Immature natural killer cell (primary cell): ENCODE results near the gene C10orf143. TPM values are rescaled to one million over a fixed set of nuclear protein-coding genes. Genes with fewer than 3 reads are reported as not detected.

ENCODE experiments used
- DNase-seq, 3 donors: peaks; one replicate each; pipeline ENCODE4 v3.0.0; 2022; ENCODE audit warnings: mixed read lengths in 1 of 3
- H3K27ac Mint-ChIP-seq, 6 donors: one replicate each; pipeline ENCODE4 v1.8.0; 2020; ENCODE audit warnings: mixed read lengths in 6 of 6, mild to moderate bottlenecking in 5 of 6, inconsistent platforms in 4 of 6, moderate library complexity in 3 of 6
- H3K27me3 Mint-ChIP-seq, 3 donors: one replicate each; pipeline ENCODE4 v1.8.0; 2020 to 2021; ENCODE audit warnings: low read depth in 3 of 3, mild to moderate bottlenecking in 3 of 3, mixed read lengths in 3 of 3, moderate library complexity in 3 of 3, inconsistent platforms in 1 of 3
- H3K36me3 Mint-ChIP-seq, 3 donors: one replicate each; pipeline ENCODE4 v1.8.0; 2020; ENCODE audit warnings: mixed read lengths in 3 of 3, inconsistent platforms in 2 of 3, mild to moderate bottlenecking in 2 of 3
- H3K4me1 Mint-ChIP-seq, 2 donors: one replicate each; pipeline ENCODE4 v1.8.0; 2020; ENCODE audit warnings: inconsistent platforms in 2 of 2, mild to moderate bottlenecking in 2 of 2, mixed read lengths in 2 of 2, moderate library complexity in 1 of 2
- H3K4me3 Mint-ChIP-seq, 5 donors: one replicate each; pipeline ENCODE4 v1.8.0; 2020; ENCODE audit warnings: mild to moderate bottlenecking in 5 of 5, mixed read lengths in 5 of 5, inconsistent platforms in 3 of 5, moderate library complexity in 3 of 5
- H3K9me3 Mint-ChIP-seq, 6 donors: one replicate each; pipeline ENCODE4 v1.8.0; 2020; ENCODE audit warnings: mild to moderate bottlenecking in 6 of 6, mixed read lengths in 6 of 6, inconsistent platforms in 4 of 6, moderate library complexity in 3 of 6
- polyA plus RNA-seq, 3 donors: library from polyadenylated mRNA; unstranded; fragments of 300-500 nt; fragmentation: Illumina TruSeq; gene quantifications; one replicate each; pipeline ENCODE4 v1.2.3, GENCODE V29; 2021

C10orf143 gene
- polyA plus RNA-seq, 3 donors from 2014 or later: 17.8 to 31.7 (median 27.0) TPM

DNA sequence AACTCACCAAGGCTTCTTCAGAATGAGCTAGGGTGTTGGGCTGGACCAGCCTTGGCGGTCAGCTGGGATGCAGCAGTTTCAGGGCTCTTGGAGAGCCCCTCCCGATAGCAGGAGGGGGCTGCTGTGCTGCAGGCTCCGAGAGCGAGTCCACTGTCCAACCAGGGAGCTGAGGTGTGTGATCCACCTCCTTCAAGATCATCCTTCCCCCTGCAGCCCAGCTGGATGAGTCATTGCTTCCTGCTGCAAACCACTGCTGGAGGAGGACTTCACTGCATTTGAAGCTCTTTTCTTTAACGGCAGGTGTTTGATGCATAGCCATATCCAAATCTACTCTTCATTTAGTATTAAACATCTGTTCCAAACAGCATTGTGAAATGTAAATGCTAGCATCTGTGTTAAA lies 92.4 kb downstream of the C10orf143 start:
- Mint-ChIP-seq H3K4me3 (no peak overlapping the region), H3K36me3 (no peaks in the 10 kb centered on the region), H3K27ac (no peak overlapping the region), H3K27me3 (peaks cover 0 to 9% (median 2%) of the 10 kb centered on the region in 3 donors), H3K4me1 (no peaks in the 10 kb centered on the region), H3K9me3 (no peaks in the 10 kb centered on the region)
- DNase-seq: no peak

DNA sequence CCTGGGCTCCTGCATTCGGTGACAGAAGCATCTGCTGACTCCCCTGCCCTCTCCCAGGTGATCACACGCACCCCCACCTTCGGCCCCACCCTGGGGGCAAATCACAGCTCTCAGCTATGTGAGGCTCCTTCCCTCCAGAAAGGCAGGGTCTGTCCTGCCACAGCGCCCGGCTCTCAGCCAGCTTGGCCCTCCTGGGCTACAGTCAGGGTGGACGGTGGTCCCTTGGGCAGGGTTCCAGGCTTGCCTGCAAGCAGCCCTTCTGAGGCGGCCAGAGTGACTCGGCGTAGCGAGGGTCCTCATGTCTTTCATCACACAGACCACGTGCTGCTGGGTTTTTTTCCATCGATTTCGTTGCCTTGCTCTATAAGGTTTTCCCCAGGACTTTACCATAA lies 93.0 kb downstream of the C10orf143 start:
- Mint-ChIP-seq H3K4me3 (no peak overlapping the region), H3K36me3 (no peaks in the 10 kb centered on the region), H3K4me1 (no peaks in the 10 kb centered on the region), H3K9me3 (no peaks in the 10 kb centered on the region), H3K27ac (no peak overlapping the region), H3K27me3 (peaks cover 0 to 7% (median 2%) of the 10 kb centered on the region in 3 donors)
- no peak for DNase-seq

DNA sequence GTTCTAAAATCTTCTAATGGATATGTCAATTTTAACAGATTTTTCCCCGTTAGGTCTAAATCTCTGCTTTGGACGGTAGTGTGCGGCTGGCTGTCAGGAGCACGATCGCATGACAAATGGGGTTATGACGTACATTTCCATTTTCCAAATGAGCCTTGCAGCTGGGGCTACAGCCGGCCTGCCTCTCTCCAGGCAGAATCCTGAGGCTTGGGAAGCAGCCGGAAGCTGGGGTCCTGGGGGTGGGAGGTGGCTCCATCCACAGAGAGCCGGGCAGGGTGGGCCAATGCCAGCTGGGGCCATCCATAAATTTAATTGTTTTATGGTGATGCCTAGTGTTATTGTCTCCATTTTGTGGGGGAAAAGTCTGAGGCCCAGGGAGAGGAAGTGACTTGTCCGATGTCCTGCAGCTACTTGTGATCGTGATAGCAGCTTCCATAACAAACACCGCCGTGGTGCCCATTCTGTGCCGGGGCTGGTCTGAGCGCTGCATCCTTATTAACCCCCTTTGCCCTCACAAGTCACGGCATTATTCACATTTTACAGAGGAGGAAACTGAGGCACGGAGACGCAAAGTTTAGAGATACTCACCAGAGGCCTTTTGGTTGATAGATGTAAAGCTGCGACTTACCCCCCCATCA lies 93.5 kb downstream of the C10orf143 start:
- DNase-seq: no peak
- Mint-ChIP-seq H3K27me3 (peaks cover 0 to 6% (median 2%) of the 10 kb centered on the region in 3 donors), H3K27ac (no peak overlapping the region), H3K4me3 (no peak overlapping the region), H3K4me1 (no peaks in the 10 kb centered on the region), H3K36me3 (no peaks in the 10 kb centered on the region), H3K9me3 (no peaks in the 10 kb centered on the region)

DNA sequence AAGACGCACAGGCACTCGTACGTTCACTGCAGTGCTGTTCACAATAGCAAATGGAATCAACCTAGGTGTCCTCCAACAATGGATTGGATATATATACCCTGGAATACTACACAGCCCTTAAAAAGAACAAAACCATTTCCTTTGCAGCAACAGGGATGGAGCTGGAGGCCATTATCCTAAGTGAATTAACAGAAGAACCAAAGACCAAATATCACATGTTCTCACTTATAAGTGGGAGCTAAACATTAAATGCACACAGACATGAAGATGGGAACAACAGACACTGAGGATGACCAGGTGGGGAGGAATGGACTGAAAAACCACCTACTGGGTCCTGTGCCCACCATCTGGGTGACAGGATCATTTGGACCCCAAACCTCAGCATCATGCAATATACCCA lies 94.5 kb downstream of the C10orf143 start:
- DNase-seq: no peak
- Mint-ChIP-seq H3K4me3 (no peak overlapping the region), H3K36me3 (no peaks in the 10 kb centered on the region), H3K27ac (no peak overlapping the region), H3K9me3 (no peaks in the 10 kb centered on the region), H3K4me1 (no peaks in the 10 kb centered on the region), H3K27me3 (peaks cover 0 to 6% (median 2%) of the 10 kb centered on the region in 3 donors)

DNA sequence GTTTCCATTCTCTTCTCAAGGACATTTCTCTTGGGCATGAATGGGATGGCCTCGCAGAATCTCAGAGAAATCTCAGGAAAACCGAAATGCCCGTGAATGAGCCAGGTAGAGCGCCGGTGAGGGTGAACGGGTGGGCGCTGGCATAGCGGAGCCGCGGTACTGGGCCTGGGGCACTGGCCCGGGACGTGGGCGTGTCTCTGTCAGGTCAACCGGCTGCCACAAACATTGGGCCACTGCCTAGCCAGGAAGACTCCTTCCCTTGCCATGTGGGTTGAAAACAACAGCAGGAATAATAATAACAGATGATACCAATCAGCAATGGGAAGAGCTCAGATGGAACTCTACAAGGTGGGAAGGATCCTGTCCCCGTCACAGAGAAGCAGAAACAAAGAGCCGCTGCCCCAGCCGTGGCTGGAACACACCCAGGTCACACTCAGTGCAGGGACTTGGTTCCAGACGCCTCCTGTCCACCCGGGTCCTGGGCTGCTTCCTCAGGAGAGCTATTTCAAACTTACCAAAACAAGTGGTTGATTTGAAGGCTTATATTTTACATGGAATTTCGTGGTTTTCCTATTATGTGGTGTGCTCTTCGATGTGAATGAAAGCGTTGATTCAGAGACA lies 95.4 kb downstream of the C10orf143 start:
- no peak for DNase-seq
- no peaks in the 10 kb centered on the region for H3K36me3 Mint-ChIP-seq
- H3K27ac Mint-ChIP-seq: no peak overlapping the region
- H3K4me1 Mint-ChIP-seq: no peaks in the 10 kb centered on the region
- no peak overlapping the region for H3K4me3 Mint-ChIP-seq
- H3K9me3 Mint-ChIP-seq: no peaks in the 10 kb centered on the region
- peaks cover 0 to 6% (median 0%) of the 10 kb centered on the region in 3 donors for H3K27me3 Mint-ChIP-seq

DNA sequence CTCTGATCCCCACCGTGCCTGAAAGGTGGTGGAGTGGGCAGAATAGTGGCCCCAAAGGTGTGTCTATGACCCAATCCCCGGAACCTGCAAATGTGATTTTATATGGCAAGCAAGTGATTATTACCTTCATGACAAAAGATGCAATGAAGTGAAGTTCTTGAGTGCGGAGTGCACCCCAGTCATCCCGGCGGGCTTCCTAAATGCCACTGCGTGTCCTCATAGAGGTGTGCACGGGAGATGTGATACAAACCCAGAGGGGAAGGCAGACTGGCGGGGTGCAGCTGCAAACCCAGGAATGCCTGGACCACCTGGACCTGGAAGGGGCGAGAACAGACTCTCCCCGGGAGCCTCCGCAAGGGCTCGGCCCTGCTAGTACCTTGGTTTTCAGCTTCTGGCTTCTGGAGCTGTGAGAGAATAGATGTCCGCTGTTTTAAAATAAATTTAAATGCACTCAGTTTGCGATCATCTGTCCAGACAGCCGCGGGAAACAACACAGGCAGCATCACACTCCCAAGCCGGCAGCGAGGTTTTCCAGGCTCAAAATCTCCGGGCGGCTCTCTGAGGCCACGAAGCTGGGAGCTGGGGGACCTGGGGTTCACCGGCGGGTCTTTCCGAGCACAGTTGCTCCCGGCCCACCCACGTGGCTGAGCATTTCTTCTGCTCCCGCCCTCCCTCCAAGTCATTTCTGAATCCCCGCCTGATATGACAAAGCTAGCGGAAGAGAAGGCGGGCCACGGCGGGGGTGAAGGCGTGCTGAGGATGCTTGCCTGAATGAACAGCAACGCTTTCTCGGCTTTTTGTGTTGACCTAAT lies 96.2 kb downstream of the C10orf143 start:
- Mint-ChIP-seq H3K27me3 (peaks cover 0 to 6% (median 0%) of the 10 kb centered on the region in 3 donors), H3K4me3 (no peak overlapping the region), H3K9me3 (no peaks in the 10 kb centered on the region), H3K4me1 (no peaks in the 10 kb centered on the region), H3K27ac (no peak overlapping the region), H3K36me3 (no peaks in the 10 kb centered on the region)
- DNase-seq: no peak

Other genes with a start within 250 kb of the C10orf143 start
- gene EBF3, start 146.6 kb downstream of the C10orf143 start, polyA plus RNA-seq: not detected
- gene GLRX3, start 25.6 kb upstream of the C10orf143 start, polyA plus RNA-seq: 100 to 1,000 TPM in 1 of 3 donors, 10 to 100 TPM in 2; 83.7 to 139 (median 85.8) TPM